GM12864 (cell line): ENCODE results near the gene BORCS8.
A peak's percentile ranks its signal among the peaks of the same experiment; 100 is the strongest.
"Not testable (repeated sequence)": the region's sequence is repeated elsewhere in the genome, so short reads cannot be mapped to it uniquely, and the experiment has no call there.

ENCODE experiments used
- DNase-seq: peaks from one replicate; pipeline ENCODE4 v3.0.0-alpha.2; 2011; ENCODE audit warnings: low read depth
- H3K4me3 ChIP-seq: 2 replicates; pipeline ENCODE4 v1.5.1; 2011; ENCODE audit warnings: mild to moderate bottlenecking, low read depth, low read length, control low read depth
- CTCF ChIP-seq: IDR thresholded peaks from 2 replicates; pipeline ENCODE4 v1.5.1; 2011; ENCODE audit warnings: low read depth, mild to moderate bottlenecking, moderate library complexity, low read length, control low read depth, inconsistent platforms; ENCODE audit errors: missing control alignments

BORCS8 gene

GRCh38 chr19:19155495-19156219 lies 36.3 kb downstream of the BORCS8 start:
- no peak overlapping the region for H3K4me3 ChIP-seq
- DNase-seq, result peak; percentile 90
- no peak for TF ChIP-seq CTCF

GRCh38 chr19:19154768-19155494 lies 37.0 kb downstream of the BORCS8 start:
- DNase-seq, result no peak
- no peak overlapping the region for H3K4me3 ChIP-seq
- TF ChIP-seq CTCF, result peak; percentile 26

- no peak overlapping the region for H3K4me3 ChIP-seq
- no peak for TF ChIP-seq CTCF
- DNase-seq, result no peak
These were observed 39.1 kb downstream of the BORCS8 start for GRCh38 chr19:19152668-19153384.

GRCh38 chr19:19151418-19151817 lies 40.5 kb downstream of the BORCS8 start:
- DNase-seq, result no peak
- no peak for TF ChIP-seq CTCF

GRCh38 chr19:19149435-19149834 lies 42.5 kb downstream of the BORCS8 start:
- no peak for DNase-seq
- no peak for TF ChIP-seq CTCF
- no peak overlapping the region for H3K4me3 ChIP-seq

More at GRCh38 chr19:19151418-19151817, 40.5 kb downstream of the BORCS8 start:
- H3K4me3 ChIP-seq, result no peak overlapping the region

- H3K4me3 ChIP-seq, DNase-seq: not testable (repeated sequence)
These were observed 43.4 kb downstream of the BORCS8 start for GRCh38 chr19:19148504-19148903.

GRCh38 chr19:19147344-19147743 lies 44.6 kb downstream of the BORCS8 start:
- no peak overlapping the region for H3K4me3 ChIP-seq
- DNase-seq, result no peak
- no peak for TF ChIP-seq CTCF
